ENCODE results near the gene HAUS2.

Gene HAUS2

GRCh38 chr15:42608110-42608531, 59.5 kb downstream of the HAUS2 start:
- TF ChIP-seq, protein P1, sequence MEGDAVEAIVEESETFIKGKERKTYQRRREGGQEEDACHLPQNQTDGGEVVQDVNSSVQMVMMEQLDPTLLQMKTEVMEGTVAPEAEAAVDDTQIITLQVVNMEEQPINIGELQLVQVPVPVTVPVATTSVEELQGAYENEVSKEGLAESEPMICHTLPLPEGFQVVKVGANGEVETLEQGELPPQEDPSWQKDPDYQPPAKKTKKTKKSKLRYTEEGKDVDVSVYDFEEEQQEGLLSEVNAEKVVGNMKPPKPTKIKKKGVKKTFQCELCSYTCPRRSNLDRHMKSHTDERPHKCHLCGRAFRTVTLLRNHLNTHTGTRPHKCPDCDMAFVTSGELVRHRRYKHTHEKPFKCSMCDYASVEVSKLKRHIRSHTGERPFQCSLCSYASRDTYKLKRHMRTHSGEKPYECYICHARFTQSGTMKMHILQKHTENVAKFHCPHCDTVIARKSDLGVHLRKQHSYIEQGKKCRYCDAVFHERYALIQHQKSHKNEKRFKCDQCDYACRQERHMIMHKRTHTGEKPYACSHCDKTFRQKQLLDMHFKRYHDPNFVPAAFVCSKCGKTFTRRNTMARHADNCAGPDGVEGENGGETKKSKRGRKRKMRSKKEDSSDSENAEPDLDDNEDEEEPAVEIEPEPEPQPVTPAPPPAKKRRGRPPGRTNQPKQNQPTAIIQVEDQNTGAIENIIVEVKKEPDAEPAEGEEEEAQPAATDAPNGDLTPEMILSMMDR (IDR thresholded peaks at IDR 0.05; ENCODE audit: borderline replicate concordance, control extremely low read depth, extremely low read depth, insufficient read depth, missing control alignments): no peak
- no peak for DNase-seq (ENCODE audit: low spot score)
- in situ Hi-C loops (cut with MboI; ENCODE audit: low sequenced_read_pairs, unreplicated experiment): no loop called here

GRCh38 chr15:42608752-42609488, 60.3 kb downstream of the HAUS2 start:
- in situ Hi-C loops (cut with MboI; ENCODE audit: low sequenced_read_pairs, unreplicated experiment): no loop called here
- DNase-seq (ENCODE audit: low spot score): no peak
- TF ChIP-seq, protein P1 (IDR thresholded peaks at IDR 0.05; ENCODE audit: borderline replicate concordance, control extremely low read depth, extremely low read depth, insufficient read depth, missing control alignments): no peak

- TF ChIP-seq, protein P1 (IDR thresholded peaks at IDR 0.05; ENCODE audit: borderline replicate concordance, control extremely low read depth, extremely low read depth, insufficient read depth, missing control alignments): no peak
- in situ Hi-C loops (cut with MboI; ENCODE audit: low sequenced_read_pairs, unreplicated experiment): no loop called here
- no peak for DNase-seq (ENCODE audit: low spot score)
Measured at GRCh38 chr15:42611532-42611931, 62.9 kb downstream of the HAUS2 start.

- TF ChIP-seq, protein P1 (IDR thresholded peaks at IDR 0.05; ENCODE audit: borderline replicate concordance, control extremely low read depth, extremely low read depth, insufficient read depth, missing control alignments): no peak
- in situ Hi-C loops (cut with MboI; ENCODE audit: low sequenced_read_pairs, unreplicated experiment): no loop called here
- no peak for DNase-seq (ENCODE audit: low spot score)
Measured at GRCh38 chr15:42612367-42612912, 63.8 kb downstream of the HAUS2 start.

DNA sequence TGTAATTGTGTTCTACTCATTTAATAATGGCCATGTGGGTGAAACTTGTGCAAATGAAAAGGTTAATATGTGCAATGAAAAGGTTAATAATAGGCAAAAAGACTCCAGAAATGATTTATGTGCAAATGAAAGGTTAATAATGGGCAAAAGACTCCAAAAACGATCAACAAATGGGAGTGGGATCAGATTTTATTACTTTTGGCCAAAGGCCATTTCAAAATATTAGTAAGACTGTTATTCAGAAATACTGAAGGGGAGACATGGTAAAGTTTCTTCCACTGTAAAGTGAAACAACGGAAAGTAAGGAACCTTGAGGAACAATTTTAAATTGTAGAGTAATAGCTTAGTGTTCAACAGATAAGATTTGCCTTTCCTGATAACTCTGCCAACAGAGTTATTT, 67.5 kb downstream of the HAUS2 start:
- in situ Hi-C loops (cut with MboI; ENCODE audit: low sequenced_read_pairs, unreplicated experiment): no loop called here
- DNase-seq (ENCODE audit: low spot score): no peak
- TF ChIP-seq, protein P1 (IDR thresholded peaks at IDR 0.05; ENCODE audit: borderline replicate concordance, control extremely low read depth, extremely low read depth, insufficient read depth, missing control alignments): no peak

Data from GM13976 (cell line).